ENCODE measurements around the gene PLAC1. TPM values are rescaled to one million over a fixed set of nuclear protein-coding genes. Genes with fewer than 3 reads are reported as not detected.

The PLAC1 gene
- total RNA-seq, 1 experiment from 2014 or later = 0.34 TPM

DNA sequence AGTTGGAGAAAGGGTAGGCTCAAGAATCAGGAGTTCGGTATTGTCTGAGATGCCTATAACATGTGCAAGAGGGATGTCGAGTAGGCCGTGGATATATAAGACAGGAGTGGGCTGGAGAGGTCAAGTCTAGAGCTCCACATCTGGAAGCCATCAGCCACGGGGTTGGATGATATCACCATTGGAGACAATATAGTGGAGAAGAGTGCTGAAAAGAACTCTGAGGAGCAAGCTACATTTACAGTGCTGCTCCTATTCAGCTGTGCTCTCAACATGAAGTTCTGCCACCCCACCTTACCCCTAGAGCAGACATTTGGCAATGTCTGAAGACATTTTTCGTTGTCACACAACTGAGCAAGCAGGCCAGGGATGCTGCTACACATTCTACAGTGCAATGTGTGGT lies 20.9 kb upstream of the PLAC1 start:
- ChIA-PET POLR2A (interaction anchor here (0.6 kb wide), 1 partner anchor 9 kb away, joined by 12 read pairs; no protein-coding TSS in a partner anchor), CTCF (no interaction called here), RAD21 (ENCODE audit: low non-redundant PET in 1 of 2, low total read pairs in 2 of 2, uncharacterized antibody in 2 of 2, unreplicated experiment in 2 of 2) (no interaction called here)
- no peak overlapping the region for H3K4me2 ChIP-seq (ENCODE audit: low read length)
- no peaks in the 10 kb centered on the region for H3K36me3 ChIP-seq (ENCODE audit: control insufficient read depth in 1 of 2, insufficient read depth in 2 of 2, low read length in 2 of 2)
- no TSS peak for BruUV-seq (replicated peaks)
- no peaks in the 10 kb centered on the region for H3K27me3 ChIP-seq (ENCODE audit: insufficient read depth, low read length)
- intact Hi-C loops (cut with micrococcal nuclease) = no loop called here
- no peak overlapping the region for H3K4me3 ChIP-seq (replicated peaks in 1 of 2; ENCODE audit: low read depth in 1 of 2, low read length in 2 of 2)
- H3K4me1 ChIP-seq (ENCODE audit: control insufficient read depth in 1 of 2, insufficient read depth in 2 of 2, low read length in 2 of 2) = peaks cover 3 to 13% of the 10 kb centered on the region in 2 experiments; a peak in 3 of 4 replicates
- TF ChIP-seq EZH2phosphoT487 (IDR thresholded peaks at IDR 0.05; ENCODE audit: borderline replicate concordance) = no peak
- TF ChIP-seq, protein P1, sequence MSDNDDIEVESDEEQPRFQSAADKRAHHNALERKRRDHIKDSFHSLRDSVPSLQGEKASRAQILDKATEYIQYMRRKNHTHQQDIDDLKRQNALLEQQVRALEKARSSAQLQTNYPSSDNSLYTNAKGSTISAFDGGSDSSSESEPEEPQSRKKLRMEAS (IDR thresholded peaks at IDR 0.05) = no peak
- TF ChIP-seq, protein P2, sequence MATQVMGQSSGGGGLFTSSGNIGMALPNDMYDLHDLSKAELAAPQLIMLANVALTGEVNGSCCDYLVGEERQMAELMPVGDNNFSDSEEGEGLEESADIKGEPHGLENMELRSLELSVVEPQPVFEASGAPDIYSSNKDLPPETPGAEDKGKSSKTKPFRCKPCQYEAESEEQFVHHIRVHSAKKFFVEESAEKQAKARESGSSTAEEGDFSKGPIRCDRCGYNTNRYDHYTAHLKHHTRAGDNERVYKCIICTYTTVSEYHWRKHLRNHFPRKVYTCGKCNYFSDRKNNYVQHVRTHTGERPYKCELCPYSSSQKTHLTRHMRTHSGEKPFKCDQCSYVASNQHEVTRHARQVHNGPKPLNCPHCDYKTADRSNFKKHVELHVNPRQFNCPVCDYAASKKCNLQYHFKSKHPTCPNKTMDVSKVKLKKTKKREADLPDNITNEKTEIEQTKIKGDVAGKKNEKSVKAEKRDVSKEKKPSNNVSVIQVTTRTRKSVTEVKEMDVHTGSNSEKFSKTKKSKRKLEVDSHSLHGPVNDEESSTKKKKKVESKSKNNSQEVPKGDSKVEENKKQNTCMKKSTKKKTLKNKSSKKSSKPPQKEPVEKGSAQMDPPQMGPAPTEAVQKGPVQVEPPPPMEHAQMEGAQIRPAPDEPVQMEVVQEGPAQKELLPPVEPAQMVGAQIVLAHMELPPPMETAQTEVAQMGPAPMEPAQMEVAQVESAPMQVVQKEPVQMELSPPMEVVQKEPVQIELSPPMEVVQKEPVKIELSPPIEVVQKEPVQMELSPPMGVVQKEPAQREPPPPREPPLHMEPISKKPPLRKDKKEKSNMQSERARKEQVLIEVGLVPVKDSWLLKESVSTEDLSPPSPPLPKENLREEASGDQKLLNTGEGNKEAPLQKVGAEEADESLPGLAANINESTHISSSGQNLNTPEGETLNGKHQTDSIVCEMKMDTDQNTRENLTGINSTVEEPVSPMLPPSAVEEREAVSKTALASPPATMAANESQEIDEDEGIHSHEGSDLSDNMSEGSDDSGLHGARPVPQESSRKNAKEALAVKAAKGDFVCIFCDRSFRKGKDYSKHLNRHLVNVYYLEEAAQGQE (IDR thresholded peaks at IDR 0.05; ENCODE audit: low read depth) = no peak
- TF ChIP-seq SRF (IDR thresholded peaks at IDR 0.05; ENCODE audit: low read depth) = no peak
- no peak for TF ChIP-seq CBX3 (IDR thresholded peaks at IDR 0.05; ENCODE audit: low read depth)
- TF ChIP-seq EZH2 (IDR thresholded peaks at IDR 0.05) = no peak
- no peak for TF ChIP-seq ZFX (IDR thresholded peaks at IDR 0.05)
- TF ChIP-seq FOSL1 (IDR thresholded peaks at IDR 0.05; ENCODE audit: low read depth) = no peak
- TF ChIP-seq EGR1 (IDR thresholded peaks at IDR 0.05; ENCODE audit: low read depth) = no peak
- TF ChIP-seq POLR2AphosphoS5 (IDR thresholded peaks at IDR 0.05; ENCODE audit: low read depth, low read length) = no peak
- TF ChIP-seq POLR2A (IDR thresholded peaks at IDR 0.05; ENCODE audit: borderline replicate concordance, extremely low read depth, insufficient read depth, insufficient read length) = no peak
- TF ChIP-seq, protein P3, sequence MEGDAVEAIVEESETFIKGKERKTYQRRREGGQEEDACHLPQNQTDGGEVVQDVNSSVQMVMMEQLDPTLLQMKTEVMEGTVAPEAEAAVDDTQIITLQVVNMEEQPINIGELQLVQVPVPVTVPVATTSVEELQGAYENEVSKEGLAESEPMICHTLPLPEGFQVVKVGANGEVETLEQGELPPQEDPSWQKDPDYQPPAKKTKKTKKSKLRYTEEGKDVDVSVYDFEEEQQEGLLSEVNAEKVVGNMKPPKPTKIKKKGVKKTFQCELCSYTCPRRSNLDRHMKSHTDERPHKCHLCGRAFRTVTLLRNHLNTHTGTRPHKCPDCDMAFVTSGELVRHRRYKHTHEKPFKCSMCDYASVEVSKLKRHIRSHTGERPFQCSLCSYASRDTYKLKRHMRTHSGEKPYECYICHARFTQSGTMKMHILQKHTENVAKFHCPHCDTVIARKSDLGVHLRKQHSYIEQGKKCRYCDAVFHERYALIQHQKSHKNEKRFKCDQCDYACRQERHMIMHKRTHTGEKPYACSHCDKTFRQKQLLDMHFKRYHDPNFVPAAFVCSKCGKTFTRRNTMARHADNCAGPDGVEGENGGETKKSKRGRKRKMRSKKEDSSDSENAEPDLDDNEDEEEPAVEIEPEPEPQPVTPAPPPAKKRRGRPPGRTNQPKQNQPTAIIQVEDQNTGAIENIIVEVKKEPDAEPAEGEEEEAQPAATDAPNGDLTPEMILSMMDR (IDR thresholded peaks at IDR 0.05 in 2 of 3, conservative IDR thresholded peaks at IDR 0.05 in 1 of 3; ENCODE audit: borderline replicate concordance in 1 of 3, insufficient read depth in 1 of 3, low read depth in 2 of 3, low read length in 2 of 3) = no peak
- TF ChIP-seq SP1 (IDR thresholded peaks at IDR 0.05; ENCODE audit: low read depth) = no peak
- no peak for TF ChIP-seq SIN3A (IDR thresholded peaks at IDR 0.05; ENCODE audit: low read depth)
- no peak for TF ChIP-seq ZNF274 (IDR thresholded peaks at IDR 0.05; ENCODE audit: low read depth, low read length)
- TF ChIP-seq TCF7L2 (IDR thresholded peaks at IDR 0.05; ENCODE audit: borderline replicate concordance, extremely low read depth, insufficient read depth, insufficient read length) = no peak
- TF ChIP-seq RAD21 (IDR thresholded peaks at IDR 0.05; ENCODE audit: low read depth) = no peak
- no peak for TF ChIP-seq YY1 (IDR thresholded peaks at IDR 0.05; ENCODE audit: extremely low read depth, insufficient replicate concordance, low read depth, low read length)
- TF ChIP-seq ELF1 (IDR thresholded peaks at IDR 0.05; ENCODE audit: borderline replicate concordance, low read depth) = no peak
- ATAC-seq (no peak), DNase-seq (ENCODE audit: low read depth, low spot score) (no peak)
- no peak overlapping the region for H3K27ac ChIP-seq (ENCODE audit: low read depth, low read length)
- H4K20me1 ChIP-seq (ENCODE audit: insufficient read depth) = no peaks in the 10 kb centered on the region
- H2AFZ ChIP-seq (ENCODE audit: low read depth, low read length, poor library complexity, severe bottlenecking) = no peak overlapping the region
- no peaks in the 10 kb centered on the region for H3K9me2 ChIP-seq (ENCODE audit: insufficient read depth)
- H3K79me2 ChIP-seq (ENCODE audit: insufficient read depth, low read length) = no peaks in the 10 kb centered on the region
- no peak overlapping the region for H3K9ac ChIP-seq (ENCODE audit: low read length)
- no peaks in the 10 kb centered on the region for H3K9me3 ChIP-seq (ENCODE audit: control insufficient read depth in 1 of 2, insufficient read depth in 1 of 2, low read depth in 1 of 2, low read length in 2 of 2)
